Prostate gland (tissue), 2 donors: ENCODE results near the gene PAXX. TPM values are rescaled to one million over a fixed set of nuclear protein-coding genes. Genes with fewer than 3 reads are reported as not detected.
A peak's percentile ranks its signal among the peaks of the same experiment; 100 is the strongest.

Experiments used
- DNase-seq: peaks from one replicate; pipeline ENCODE4 v3.0.0-alpha.2; 2019; ENCODE audit warnings: low spot score
- H3K27ac ChIP-seq, 2 donors: fragments of 200-600 bp; sonication (generic); 2 replicates each; pipeline ENCODE4 v1.5.1; 2017 to 2019
- H3K27me3 ChIP-seq: fragments of 200-600 bp; sonication (generic); replicated peaks from 2 replicates; pipeline ENCODE4 v1.5.1; 2019; ENCODE audit not compliant: insufficient read depth
- H3K36me3 ChIP-seq, 2 donors: fragments of 200-600 bp; sonication (generic); 1 replicate in 1 of 2; 2 replicates in 1 of 2; pipeline versions ENCODE4 v1.5.1 to v1.8.1; 2017 to 2019
- H3K4me1 ChIP-seq: fragments of 200-600 bp; sonication (generic); replicated peaks from 2 replicates; pipeline ENCODE4 v1.5.1; 2019
- H3K4me3 ChIP-seq, 2 donors: fragments of 200-600 bp; sonication (generic); 2 replicates each; pipeline ENCODE4 v1.5.1; 2017 to 2019
- H3K9me3 ChIP-seq: fragments of 200-600 bp; sonication (generic); 2 replicates; pipeline ENCODE4 v1.5.1; 2017
- CTCF ChIP-seq, 4 experiments: fragments of 200-600 bp in 2 of 4; fragments of 450-650 bp in 2 of 4; sonication (generic) in 2 of 4; IDR thresholded peaks; 1 replicate in 3 of 4; 2 replicates in 1 of 4; pipeline ENCODE4 v1.5.1; 2016 to 2019; ENCODE audit warnings: antibody characterized with exemption in 4 of 4, mild to moderate bottlenecking in 2 of 4, moderate library complexity in 2 of 4
- POLR2A ChIP-seq: fragments of 450-650 bp; IDR thresholded peaks from one replicate; pipeline ENCODE4 v1.6.1; 2016; ENCODE audit warnings: antibody characterized with exemption, mild to moderate bottlenecking
- POLR2AphosphoS5 ChIP-seq: sonication (generic); formaldehyde crosslinking; IDR thresholded peaks from one replicate; pipeline ENCODE4 v1.6.1; 2017; ENCODE audit warnings: antibody characterized with exemption
- WGBS: methylation state at CpG from one replicate; pipeline ENCODE4 v1.1.5; 2018; 5-methylcytosine and 5-hydroxymethylcytosine counted together
- intact Hi-C: fragments of 100-400 bp; cut with DNase I; formaldehyde crosslinking; loops from one replicate; pipeline ENCODE4 v1.14.2; 2022
- total RNA-seq, 2 donors: library from RNA; depleted of rRNA; stranded (reverse); fragments of >200 nt; gene quantifications; one replicate each; pipeline ENCODE4 v1.1.0, GENCODE V29; 2016

The PAXX gene
- 10 to 100 TPM; 61.6 to 71.8 TPM for total RNA-seq

GRCh38 chr9:136991993-136992818 lies at the start of gene PAXX:
Gene PAXX (plus strand): TSS chr9:136992422. CDS start chr9:136992444, 22 bp downstream.
- peak; percentile 90 for DNase-seq
- intact Hi-C loops: no loop called here
- Histone ChIP-seq H3K36me3 (no peaks in the 10 kb centered on the region), H3K27ac (peak within 1 kb of the TSS; percentile 77 to 84), H3K9me3 (no peaks in the 10 kb centered on the region), H3K27me3 (no peaks in the 10 kb centered on the region), H3K4me3 (peak within 1 kb of the TSS; percentile 66 to 68), H3K4me1 (peaks cover 21% of the 10 kb centered on the region)
- TF ChIP-seq CTCF (IDR thresholded peaks at IDR 0.05) (peak in 1 of 4 experiments; percentile 22), POLR2A (peak; percentile 29), POLR2AphosphoS5 (peak; percentile 21)
- WGBS: under 1% methylated on average over 86 of the region's 92 CpGs

- peak overlapping the region in 1 of 2 donors; percentile 91 for H3K27ac ChIP-seq
- H3K4me3 ChIP-seq: peak overlapping the region in 1 of 2 donors; percentile 75
- H3K36me3 ChIP-seq: peaks cover 21 to 26% of the 10 kb centered on the region in 2 donors
- intact Hi-C loops: no loop called here
- TF ChIP-seq POLR2A (no peak), POLR2AphosphoS5 (no peak)
- H3K4me1 ChIP-seq: no peaks in the 10 kb centered on the region
- WGBS: 88% methylated on average over 5 of the region's 16 CpGs
- no peaks in the 10 kb centered on the region for H3K9me3 ChIP-seq
- H3K27me3 ChIP-seq: no peaks in the 10 kb centered on the region
- no peak for DNase-seq
These were observed 49.4 kb upstream of the PAXX start for GRCh38 chr9:136942881-136943230.

GRCh38 chr9:136943291-136944211 lies 48.7 kb upstream of the PAXX start:
- Histone ChIP-seq H3K4me1 (no peaks in the 10 kb centered on the region), H3K9me3 (no peaks in the 10 kb centered on the region), H3K36me3 (peaks cover 21 to 26% of the 10 kb centered on the region in 2 donors), H3K4me3 (peak overlapping the region; percentile 75 to 81), H3K27ac (peak overlapping the region; percentile 71 to 91), H3K27me3 (no peaks in the 10 kb centered on the region)
- DNase-seq: no peak
- WGBS: 34% methylated on average over 31 of the region's 61 CpGs
- no peak for TF ChIP-seq POLR2AphosphoS5
- no peak for TF ChIP-seq POLR2A
- TF ChIP-seq CTCF (IDR thresholded peaks at IDR 0.05): no peak
- intact Hi-C loops: no loop called here

- no peak for DNase-seq
- no peaks in the 10 kb centered on the region for H3K9me3 ChIP-seq
- TF ChIP-seq POLR2AphosphoS5: no peak
- no peak for TF ChIP-seq CTCF (IDR thresholded peaks at IDR 0.05)
- TF ChIP-seq POLR2A: no peak
- H3K4me1 ChIP-seq: no peaks in the 10 kb centered on the region
- peak overlapping the region; percentile 71 to 91 for H3K27ac ChIP-seq
- H3K36me3 ChIP-seq: peaks cover 21 to 26% of the 10 kb centered on the region in 2 donors
- WGBS: 1% methylated on average over 36 of the region's 45 CpGs
- no peaks in the 10 kb centered on the region for H3K27me3 ChIP-seq
- H3K4me3 ChIP-seq: peak overlapping the region; percentile 75 to 81
- intact Hi-C loops: no loop called here
These were observed 48.1 kb upstream of the PAXX start for GRCh38 chr9:136944212-136944518.
